DMS53 treated with DMSO at 0.1 percent for 48 hours (cell line): ENCODE results near the gene ACADM.
"Not testable (repeated sequence)": the region's sequence is repeated elsewhere in the genome, so short reads cannot be mapped to it uniquely, and the experiment has no call there.

Source experiments
- DNase-seq: peaks from one replicate; lab custom pipeline; 2025; ENCODE audit not compliant: unreplicated experiment; lab: John Stamatoyannopoulos, UW

Gene ACADM

DNA sequence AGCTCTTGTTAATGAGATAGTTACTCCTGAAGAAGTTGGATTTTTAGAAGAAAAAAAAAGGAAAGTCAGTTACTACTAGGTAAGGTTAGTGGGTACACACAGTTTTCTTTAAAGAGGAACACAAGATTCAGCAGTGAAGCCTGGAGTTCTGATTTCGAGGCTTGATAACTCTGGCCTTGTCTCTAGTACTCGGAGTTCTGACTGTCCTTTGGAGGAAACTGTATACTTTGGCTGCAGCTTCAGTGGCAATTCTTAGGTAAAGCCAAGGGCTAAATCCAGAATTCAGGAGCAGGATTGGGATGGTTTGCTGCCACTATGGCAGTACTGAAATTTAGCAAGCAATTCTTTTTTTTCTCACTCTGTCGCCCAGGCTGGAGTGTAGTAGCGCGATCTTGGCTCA is 9.2 kb downstream of the ACADM start:
- no peak for DNase-seq

- peak; percentile 19 for DNase-seq
Observed at GRCh38 chr1:75736016-75736415, 11.5 kb downstream of the ACADM start.

DNA sequence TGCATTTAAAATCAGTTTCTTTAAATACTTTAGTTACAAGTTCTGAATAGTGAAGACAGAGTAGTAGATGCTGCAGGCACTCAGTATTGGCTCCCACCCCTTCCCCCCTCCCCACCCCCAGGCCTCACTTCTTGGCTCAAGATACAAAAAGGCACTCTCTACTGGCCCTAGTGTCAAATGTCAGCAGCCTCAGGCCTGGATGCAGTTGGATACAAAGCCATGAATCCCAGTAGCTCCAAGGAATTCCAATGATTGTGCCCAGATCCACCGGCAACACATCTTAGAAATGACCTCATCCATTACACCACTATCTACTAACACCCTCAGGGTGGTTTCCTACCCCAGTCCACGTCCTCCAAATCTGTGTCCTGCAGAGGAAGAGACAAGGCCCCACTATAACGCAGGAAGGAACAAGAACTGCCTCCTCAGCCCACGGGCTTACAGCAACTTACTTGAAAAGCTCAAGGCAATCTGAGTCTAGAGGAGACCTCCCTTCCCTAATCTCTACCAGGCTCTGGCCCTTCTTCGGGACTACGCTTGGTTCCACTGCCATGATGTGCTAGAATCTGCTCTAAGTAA is 17.6 kb downstream of the ACADM start:
- DNase-seq: no peak

- no peak for DNase-seq
Observed at GRCh38 chr1:75745276-75745675, 20.8 kb downstream of the ACADM start.

DNA sequence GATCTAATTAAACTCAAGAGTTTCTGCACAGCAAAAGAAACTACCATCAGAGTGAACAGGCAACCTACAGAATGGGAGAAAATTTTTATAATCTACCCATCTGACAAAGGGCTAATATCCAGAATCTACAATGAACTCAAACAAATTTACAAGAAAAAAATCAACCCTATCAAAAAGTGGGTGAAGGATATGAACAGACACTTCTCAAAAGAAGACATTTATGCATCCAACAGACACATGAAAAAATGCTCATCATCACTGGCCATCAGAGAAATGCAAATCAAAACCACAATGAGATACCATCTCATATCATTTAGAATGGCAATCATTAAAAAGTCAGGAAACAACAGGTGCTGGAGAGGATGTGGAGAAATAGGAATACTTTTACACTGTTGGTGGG is 32.7 kb downstream of the ACADM start:
- DNase-seq: not testable (repeated sequence)

GRCh38 chr1:75758543-75758942 is 34.0 kb downstream of the ACADM start:
- not testable (repeated sequence) for DNase-seq

DNA sequence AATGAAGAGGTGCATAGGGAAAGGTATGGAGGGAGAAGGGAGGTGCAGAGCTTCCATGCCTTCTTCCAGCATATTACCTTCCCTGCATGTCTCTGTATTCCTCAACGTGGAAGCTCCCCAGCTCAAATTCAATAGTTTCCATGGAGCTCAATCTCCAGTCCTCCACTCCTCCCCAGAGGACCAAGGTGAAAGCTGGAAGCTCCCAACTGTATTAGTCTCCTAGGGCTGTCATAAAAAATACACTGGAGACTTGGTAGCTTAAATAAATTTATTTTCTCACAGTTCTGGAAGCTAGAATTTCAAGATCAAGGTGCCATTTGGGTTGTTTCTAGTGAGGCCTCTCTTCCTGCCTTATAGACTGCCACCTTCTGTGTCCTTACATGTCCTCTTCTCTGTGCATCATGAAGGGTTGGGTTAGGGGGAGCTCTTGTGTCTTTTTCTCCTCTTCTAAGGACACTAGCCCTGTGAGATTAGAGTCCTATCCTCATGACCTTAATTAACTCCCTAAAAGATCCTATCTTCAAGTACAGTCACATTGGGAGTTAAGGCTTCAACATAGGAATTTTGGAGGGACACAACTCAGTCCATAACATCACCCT is 39.6 kb downstream of the ACADM start:
- no peak for DNase-seq

DNA sequence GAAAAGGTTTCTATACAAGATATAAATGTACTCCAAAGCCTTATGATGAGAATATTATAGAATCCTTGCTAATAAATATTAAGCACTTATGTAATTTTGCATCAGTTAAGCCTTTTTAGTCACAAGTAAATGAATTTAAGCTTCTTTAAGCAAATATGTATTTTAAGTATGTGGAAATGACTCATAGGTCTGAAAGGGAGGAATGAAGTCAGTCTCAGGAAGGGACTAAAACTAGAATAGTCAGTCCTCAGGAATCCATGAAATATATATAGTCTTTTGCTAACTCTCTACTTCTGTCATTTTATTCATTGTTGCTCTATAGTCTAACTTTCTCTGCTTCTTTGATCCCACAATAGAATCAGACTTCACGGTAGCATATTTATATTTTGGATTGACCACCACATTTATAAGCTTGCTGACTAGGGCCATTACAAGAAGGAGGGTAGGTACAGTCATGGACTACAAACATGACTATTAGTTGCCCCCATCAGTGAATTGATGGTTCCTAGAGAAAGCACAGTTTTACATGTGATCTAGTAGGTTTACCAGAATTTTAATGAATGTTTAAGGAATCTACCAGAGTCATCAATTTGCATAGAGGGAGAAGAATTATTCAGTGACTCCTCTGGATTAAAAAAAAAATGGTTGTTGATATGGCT is 41.3 kb downstream of the ACADM start:
- no peak for DNase-seq

DNA sequence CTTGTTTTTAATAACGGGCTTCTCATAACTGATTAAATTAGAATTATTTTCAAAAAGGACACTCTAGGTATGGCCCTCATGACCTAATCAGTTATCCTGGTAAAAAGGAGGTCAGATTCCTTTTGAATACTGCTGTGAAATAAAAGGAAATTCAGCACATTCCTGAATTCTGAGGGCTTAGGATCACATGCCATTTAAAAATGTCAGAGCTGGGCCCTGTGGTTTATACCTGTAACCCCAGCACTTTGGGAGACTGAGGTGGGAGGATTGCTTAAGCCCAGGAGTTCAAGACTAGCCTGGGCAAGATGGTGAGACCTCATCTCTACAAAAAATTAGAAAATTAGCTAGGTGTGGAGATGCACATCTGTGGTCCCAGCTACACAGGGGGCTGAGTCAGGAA is 43.5 kb downstream of the ACADM start:
- DNase-seq: no peak

DNA sequence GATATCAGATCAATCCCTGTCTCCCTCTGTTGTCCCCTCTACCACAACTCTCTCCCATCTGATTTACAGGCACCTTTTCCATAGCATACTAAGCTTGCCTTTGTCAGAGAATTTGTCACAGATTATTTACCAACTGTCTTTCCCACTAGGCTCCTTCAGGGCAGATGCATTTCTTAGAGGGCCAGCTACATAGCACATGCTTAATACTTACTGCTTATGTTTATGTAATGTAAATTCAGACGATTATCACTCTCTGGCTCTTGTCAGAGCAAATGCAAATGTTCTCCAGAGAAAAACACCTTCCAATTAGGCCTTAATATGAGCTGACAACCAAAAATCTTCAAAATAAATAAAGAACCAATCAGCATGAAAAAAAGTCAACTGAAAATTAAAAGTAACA is 46.3 kb downstream of the ACADM start:
- no peak for DNase-seq

DNA sequence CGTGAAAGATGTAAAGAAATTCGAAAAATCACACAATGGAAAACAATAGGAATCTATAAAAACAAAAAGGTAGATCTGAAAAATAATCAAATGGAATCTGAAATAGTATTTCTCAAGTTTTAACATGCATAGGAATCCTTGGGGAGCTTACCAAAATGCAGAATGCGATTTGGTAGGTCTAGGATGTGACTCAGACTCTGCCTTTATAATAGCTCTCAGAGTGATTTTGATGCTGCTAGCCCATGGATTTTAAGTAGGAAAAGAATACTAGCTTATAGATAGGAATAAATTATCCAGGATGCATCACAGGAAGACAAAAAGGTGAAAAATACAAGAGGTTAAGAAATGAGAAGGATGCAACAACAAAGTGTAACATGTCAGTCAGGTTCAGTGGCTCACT is 47.5 kb downstream of the ACADM start:
- no peak for DNase-seq

GRCh38 chr1:75777812-75778211 is 53.3 kb downstream of the ACADM start:
- not testable (repeated sequence) for DNase-seq

GRCh38 chr1:75778694-75779093 is 54.2 kb downstream of the ACADM start:
- not testable (repeated sequence) for DNase-seq

DNA sequence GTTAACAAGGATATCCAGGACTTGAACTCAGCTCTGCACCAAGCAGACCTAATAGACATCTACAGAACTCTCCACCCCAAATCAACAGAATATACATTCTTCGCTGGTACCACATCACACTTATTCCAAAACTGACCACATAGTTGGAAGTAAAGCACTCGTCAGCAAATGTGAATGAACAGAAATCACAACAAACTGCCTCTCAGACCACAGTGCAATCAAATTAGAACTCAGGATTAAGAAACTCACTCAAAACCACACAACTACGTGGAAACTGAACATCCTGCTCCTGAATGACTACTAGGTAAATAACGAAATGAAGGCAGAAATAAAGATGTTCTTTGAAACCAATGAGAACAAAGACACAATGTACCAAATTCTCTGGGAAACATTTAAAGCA is 55.7 kb downstream of the ACADM start:
- not testable (repeated sequence) for DNase-seq

- not testable (repeated sequence) for DNase-seq
Observed at GRCh38 chr1:75783920-75784319, 59.4 kb downstream of the ACADM start.

GRCh38 chr1:75785320-75785982 is 60.9 kb downstream of the ACADM start:
- DNase-seq: no peak

- peak; percentile 99 for DNase-seq
Observed at GRCh38 chr1:75785983-75786853, 61.7 kb downstream of the ACADM start, which contains the start of gene RABGGTB. Gene RABGGTB (plus strand): TSS chr1:75786256. CDS start chr1:75786272, 16 bp downstream.

DNA sequence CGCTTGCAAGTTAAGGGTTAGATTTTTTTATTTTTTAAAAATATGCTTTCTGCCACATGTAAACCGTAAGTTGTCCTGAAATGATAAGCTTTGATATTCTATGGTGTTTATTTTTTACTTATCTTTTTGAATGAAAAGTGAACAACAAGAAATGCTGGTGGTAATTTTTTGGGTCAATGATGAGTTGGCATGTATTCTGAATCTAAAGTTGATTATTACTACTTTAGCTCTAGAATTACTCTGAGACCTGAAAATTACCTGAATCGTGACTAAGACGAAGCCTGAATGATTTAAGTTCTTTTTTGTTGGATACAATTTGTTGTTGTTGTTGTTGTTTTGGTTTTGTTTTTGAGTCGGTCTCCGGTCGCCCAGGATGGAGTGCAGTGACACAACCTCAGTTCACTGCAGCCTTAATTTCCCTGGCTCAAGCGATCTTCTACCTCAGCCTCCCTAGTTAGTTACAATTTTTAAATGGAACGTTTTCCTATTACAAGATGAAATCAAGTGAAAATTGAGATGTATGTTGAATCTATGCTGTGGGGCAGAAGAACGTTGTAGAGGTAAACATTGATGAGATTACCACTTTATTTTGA is 62.5 kb downstream of the ACADM start:
- no peak for DNase-seq

- DNase-seq: no peak
Observed at GRCh38 chr1:75787524-75787923, 63.0 kb downstream of the ACADM start.

GRCh38 chr1:75789988-75790387 is 65.5 kb downstream of the ACADM start:
- DNase-seq: no peak

DNA sequence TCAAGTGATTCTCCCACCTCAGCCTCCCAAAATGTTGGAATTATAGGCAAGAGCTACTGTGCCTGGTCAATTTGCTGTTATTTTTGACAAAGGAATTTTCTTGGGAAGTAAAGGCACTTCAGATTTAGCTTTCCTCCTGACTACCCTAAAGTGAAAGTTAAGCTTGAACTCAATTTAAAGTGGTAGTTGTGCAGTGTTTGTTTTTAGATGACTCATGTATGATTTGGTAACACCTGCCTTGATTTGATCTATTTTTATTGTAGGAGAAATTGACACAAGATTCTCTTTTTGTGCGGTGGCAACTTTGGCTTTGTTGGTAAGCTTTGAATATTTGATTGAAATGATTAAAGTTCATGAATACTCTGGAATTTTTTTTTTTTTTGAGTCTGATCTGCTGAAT is 66.5 kb downstream of the ACADM start:
- peak; percentile 90 for DNase-seq
